Skin epidermis (tissue), 12 donors: ENCODE data around the gene HSPB6.

Experiments used
- H3K27ac ChIP-seq, 21 experiments: fragments of 200-600 bp; sonication (generic) in 11 of 21; one replicate each; pipeline ENCODE4 v1.5.0; 2020; ENCODE audit warnings: mild to moderate bottlenecking in 3 of 21, inconsistent platforms in 2 of 21, moderate library complexity in 2 of 21
- H3K4me3 ChIP-seq, 7 experiments: fragments of 200-600 bp; sonication (generic) in 2 of 7; one replicate each; pipeline ENCODE4 v1.5.0; 2020; ENCODE audit warnings: inconsistent platforms in 2 of 7, mild to moderate bottlenecking in 2 of 7, moderate library complexity in 1 of 7

Gene HSPB6

GRCh38 chr19:35751839-35752745 lies 4.7 kb downstream of the HSPB6 start:
- Histone ChIP-seq H3K27ac (no peak overlapping the region), H3K4me3 (no peak overlapping the region)

GRCh38 chr19:35750167-35750566 lies 6.7 kb downstream of the HSPB6 start:
- Histone ChIP-seq H3K4me3 (no peak overlapping the region), H3K27ac (peak overlapping the region in 2 of 21 experiments; percentile 25 to 87)

GRCh38 chr19:35748106-35749020 lies 8.5 kb downstream of the HSPB6 start, which contains the start of gene LIN37:
Gene LIN37 (plus strand): TSS chr19:35748576. CDS start chr19:35748725, 149 bp downstream.
- H3K27ac ChIP-seq, result peak within 1 kb of the TSS; percentile 10 to 92 (median 84)
- peak within 1 kb of the TSS; percentile 64 to 94 (median 79) for H3K4me3 ChIP-seq

- Histone ChIP-seq H3K4me3 (peak overlapping the region in 3 of 7 experiments; percentile 62 to 92 (median 87)), H3K27ac (peak overlapping the region in 10 of 21 experiments; percentile 98 to 100 (median 100))
Observed at GRCh38 chr19:35746531-35746930, 10.3 kb downstream of the HSPB6 start.

- H3K27ac ChIP-seq, result peak overlapping the region in 20 of 21 experiments; percentile 75 to 100 (median 100)
- peak overlapping the region; percentile 58 to 97 (median 87) for H3K4me3 ChIP-seq
Observed at GRCh38 chr19:35746087-35746462, 10.8 kb downstream of the HSPB6 start.

- H3K27ac ChIP-seq, result peak within 1 kb of the TSS; percentile 91 to 100 (median 100)
- H3K4me3 ChIP-seq, result peak within 1 kb of the TSS; percentile 58 to 97 (median 87)
Observed at GRCh38 chr19:35745328-35746086, 11.3 kb downstream of the HSPB6 start, which contains the start of the genes PSENEN and U2AF1L4. Gene PSENEN (plus strand): TSS chr19:35745651. CDS start chr19:35745931, 280 bp downstream. Gene U2AF1L4 (minus strand): TSS chr19:35745418. CDS start chr19:35745391, 27 bp downstream.

GRCh38 chr19:35744430-35745327 lies 12.2 kb downstream of the HSPB6 start:
- peak overlapping the region; percentile 91 to 100 (median 100) for H3K27ac ChIP-seq

GRCh38 chr19:35743640-35744429 lies 13.0 kb downstream of the HSPB6 start:
- Histone ChIP-seq H3K4me3 (peak overlapping the region in 6 of 7 experiments; percentile 62 to 97 (median 89)), H3K27ac (peak overlapping the region in 14 of 21 experiments; percentile 98 to 100 (median 100))

More at GRCh38 chr19:35744430-35745327, 12.2 kb downstream of the HSPB6 start:
- H3K4me3 ChIP-seq, result peak overlapping the region; percentile 58 to 97 (median 87)

- Histone ChIP-seq H3K4me3 (peak within 1 kb of the TSS; percentile 42 to 57 (median 52)), H3K27ac (peak within 1 kb of the TSS in 20 of 21 experiments; percentile 50 to 99 (median 82))
Observed at GRCh38 chr19:35742121-35742724, 14.6 kb downstream of the HSPB6 start, which contains the start of gene IGFLR1. Gene IGFLR1 (minus strand): TSS chr19:35742452. CDS start chr19:35741180, 1,272 bp downstream.

GRCh38 chr19:35741203-35741515 lies 15.7 kb downstream of the HSPB6 start:
- H3K27ac ChIP-seq, result peak overlapping the region in 20 of 21 experiments; percentile 39 to 99 (median 79)
- peak overlapping the region; percentile 42 to 57 (median 52) for H3K4me3 ChIP-seq

- peak overlapping the region in 20 of 21 experiments; percentile 39 to 99 (median 82) for H3K27ac ChIP-seq
- peak overlapping the region; percentile 42 to 57 (median 52) for H3K4me3 ChIP-seq
Observed at GRCh38 chr19:35740423-35741202, 16.2 kb downstream of the HSPB6 start.

GRCh38 chr19:35740108-35740422 lies 16.8 kb downstream of the HSPB6 start:
- peak overlapping the region; percentile 42 to 57 (median 52) for H3K4me3 ChIP-seq
- H3K27ac ChIP-seq, result peak overlapping the region in 17 of 21 experiments; percentile 11 to 95 (median 72)

- Histone ChIP-seq H3K27ac (peak overlapping the region in 16 of 21 experiments; percentile 11 to 95 (median 71)), H3K4me3 (peak overlapping the region; percentile 42 to 57 (median 52))
Observed at GRCh38 chr19:35739275-35740107, 17.3 kb downstream of the HSPB6 start.

- H3K4me3 ChIP-seq, result no peak overlapping the region
- H3K27ac ChIP-seq, result peak overlapping the region in 1 of 21 experiments; percentile 83
Observed at GRCh38 chr19:35738887-35739229, 18.0 kb downstream of the HSPB6 start.
